ENCODE measurements around the gene F13A1. TPM values are rescaled to one million over a fixed set of nuclear protein-coding genes. Genes with fewer than 3 reads are reported as not detected.
"Not testable (repeated sequence)": the region's sequence is repeated elsewhere in the genome, so short reads cannot be mapped to it uniquely, and the experiment has no call there.

Gene F13A1
- total and polyA plus RNA-seq, 3 donors from 2014 or later = 11.7 to 53.0 (median 22.7) TPM

GRCh38 chr6:6314596-6314995 is 5.9 kb downstream of the F13A1 start:
- Histone ChIP-seq H3K4me1 (no peaks in the 10 kb centered on the region), H3K4me3 (no peak overlapping the region), H3K27me3 (no peaks in the 10 kb centered on the region), H3K27ac (no peak overlapping the region), H3K9me3 (no peaks in the 10 kb centered on the region), H3K36me3 (ENCODE audit: low read depth, missing control alignments) (no peaks in the 10 kb centered on the region)
- no peak for TF ChIP-seq POLR2A (IDR thresholded peaks at IDR 0.05)
- intact Hi-C loops (cut with DNase I; ENCODE audit: low total_unique reads) = no loop called here
- DNase-seq = no peak
- WGBS, 2 donors = 71 to 87% methylated on average over 1 of the region's 1 CpG

GRCh38 chr6:6312901-6313441 is 7.5 kb downstream of the F13A1 start:
- intact Hi-C loops (cut with DNase I; ENCODE audit: low total_unique reads) = no loop called here
- TF ChIP-seq POLR2A (IDR thresholded peaks at IDR 0.05) (no peak), CTCF (IDR thresholded peaks at IDR 0.05) (no peak)
- Histone ChIP-seq H3K27ac (no peak overlapping the region), H3K27me3 (no peaks in the 10 kb centered on the region), H3K36me3 (ENCODE audit: low read depth, missing control alignments) (no peaks in the 10 kb centered on the region), H3K9me3 (no peaks in the 10 kb centered on the region), H3K4me1 (no peaks in the 10 kb centered on the region), H3K4me3 (no peak overlapping the region)
- no peak for DNase-seq
- WGBS, 2 donors = 44 to 56% methylated on average over 6 of the region's 6 CpGs

GRCh38 chr6:6305575-6305974 is 14.9 kb downstream of the F13A1 start:
- no peak overlapping the region for H3K4me3 ChIP-seq
- 60 to 68% methylated on average over 4 of the region's 4 CpGs for WGBS, 2 donors
- H3K9me3 ChIP-seq = no peaks in the 10 kb centered on the region
- H3K36me3 ChIP-seq (ENCODE audit: low read depth, missing control alignments) = no peaks in the 10 kb centered on the region
- no peaks in the 10 kb centered on the region for H3K4me1 ChIP-seq
- no peaks in the 10 kb centered on the region for H3K27me3 ChIP-seq
- intact Hi-C loops (cut with DNase I; ENCODE audit: low total_unique reads) = no loop called here
- TF ChIP-seq POLR2A (IDR thresholded peaks at IDR 0.05) (no peak), CTCF (IDR thresholded peaks at IDR 0.05) (no peak)
- no peak for DNase-seq
- H3K27ac ChIP-seq = no peak overlapping the region

- H3K27me3 ChIP-seq; H3K4me3 ChIP-seq; H3K36me3 ChIP-seq (ENCODE audit: low read depth, missing control alignments); intact Hi-C loops (cut with DNase I; ENCODE audit: low total_unique reads); H3K4me1 ChIP-seq; DNase-seq; H3K9me3 ChIP-seq; H3K27ac ChIP-seq: not testable (repeated sequence)
- WGBS, 2 donors = 93% methylated on average over 19 of the region's 19 CpGs
Measured at GRCh38 chr6:6300383-6300782, 20.1 kb downstream of the F13A1 start.

GRCh38 chr6:6293317-6293716 is 27.1 kb downstream of the F13A1 start:
- H3K27me3 ChIP-seq = no peaks in the 10 kb centered on the region
- no peak overlapping the region for H3K4me3 ChIP-seq
- no peak for TF ChIP-seq CTCF (IDR thresholded peaks at IDR 0.05)
- intact Hi-C loops (cut with DNase I; ENCODE audit: low total_unique reads) = no loop called here
- H3K9me3 ChIP-seq = no peaks in the 10 kb centered on the region
- H3K36me3 ChIP-seq (ENCODE audit: low read depth, missing control alignments) = no peaks in the 10 kb centered on the region
- H3K4me1 ChIP-seq = no peaks in the 10 kb centered on the region
- DNase-seq = no peak
- WGBS, 2 donors = 21 to 29% methylated on average over 3 of the region's 3 CpGs
- H3K27ac ChIP-seq = no peak overlapping the region

GRCh38 chr6:6287415-6287814 is 33.0 kb downstream of the F13A1 start:
- no peaks in the 10 kb centered on the region for H3K4me1 ChIP-seq
- H3K27me3 ChIP-seq = no peaks in the 10 kb centered on the region
- no peak for DNase-seq
- 88 to 93% methylated on average over 3 of the region's 3 CpGs for WGBS, 2 donors
- TF ChIP-seq CTCF (IDR thresholded peaks at IDR 0.05) = no peak
- TF ChIP-seq POLR2A (IDR thresholded peaks at IDR 0.05) = no peak
- no peaks in the 10 kb centered on the region for H3K9me3 ChIP-seq
- H3K27ac ChIP-seq = no peak overlapping the region
- intact Hi-C loops (cut with DNase I; ENCODE audit: low total_unique reads) = no loop called here
- H3K36me3 ChIP-seq (ENCODE audit: low read depth, missing control alignments) = no peaks in the 10 kb centered on the region
- no peak overlapping the region for H3K4me3 ChIP-seq

Data from testis (tissue), 3 donors.